ENCODE measurements around the gene ISM1. TPM values are rescaled to one million over a fixed set of nuclear protein-coding genes. Genes with fewer than 3 reads are reported as not detected.

The ISM1 gene
- total and polyA plus RNA-seq, 2 donors (not counting 3 experiments of a cell fraction or from before 2014, with no cell fraction given): not detected

DNA sequence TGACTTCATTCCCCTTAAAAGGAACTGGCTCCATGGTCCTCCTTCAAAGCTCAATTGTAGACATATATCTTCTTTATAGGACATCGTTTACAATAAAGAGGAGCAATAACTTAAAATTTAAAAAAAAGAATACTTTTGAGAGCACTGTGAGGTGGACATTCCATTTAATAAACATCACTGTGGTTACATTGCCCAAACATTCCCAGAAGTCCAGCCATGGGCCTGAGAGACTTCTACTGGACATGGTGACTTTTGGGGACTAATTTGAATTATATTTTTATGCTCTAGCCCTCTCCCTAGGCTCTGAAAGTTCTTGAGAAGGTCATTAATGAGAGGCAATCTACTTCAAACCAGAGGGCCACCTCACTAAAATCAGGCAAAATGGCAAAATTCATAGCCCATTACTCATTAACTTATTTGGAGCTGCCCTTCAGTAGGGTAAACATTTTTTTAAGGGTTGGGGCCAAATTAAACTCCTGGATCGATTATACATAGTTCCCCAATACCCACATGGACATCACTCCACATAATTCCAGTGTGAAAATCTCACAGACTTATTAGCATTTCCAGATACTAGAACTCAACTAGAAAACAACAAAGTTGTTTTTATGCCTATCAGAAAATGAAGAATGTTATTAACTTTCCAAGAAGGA lies 17.1 kb downstream of the ISM1 start:
- intact Hi-C loops (cut with micrococcal nuclease) (no loop called here), dilution Hi-C loops (cut with MboI; ENCODE audit: extremely low pct_ligation_motif_present, low sequenced_read_pairs) (no loop called here)
- POLR2A ChIA-PET: no interaction called here
- Histone ChIP-seq H3K9ac (replicated peaks; ENCODE audit: extremely low read depth, insufficient read depth, low read length) (no peak overlapping the region), H3K27me3 (ENCODE audit: control insufficient read depth in 2 of 2, insufficient read depth in 2 of 2, low read length in 2 of 2) (peaks cover 5 to 30% of the 10 kb centered on the region in 2 experiments), H3K36me3 (ENCODE audit: control insufficient read depth in 2 of 2, extremely low read depth in 1 of 2, insufficient read depth in 2 of 2, low read length in 2 of 2) (no peaks in the 10 kb centered on the region), H3K4me3 (replicated peaks in 1 of 3; ENCODE audit: insufficient read depth in 1 of 3, low read depth in 1 of 3, low read length in 3 of 3) (no peak overlapping the region), H3K9me3 (replicated peaks; ENCODE audit: control insufficient read depth, insufficient read depth, low read length) (no peaks in the 10 kb centered on the region), H3K27ac (ENCODE audit: insufficient read depth, low read depth, low read length) (no peak overlapping the region), H3K9me1 (replicated peaks; ENCODE audit: control insufficient read depth, extremely low read depth, insufficient read depth, low read length) (no peaks in the 10 kb centered on the region), H3K4me1 (ENCODE audit: control insufficient read depth, extremely low read depth, insufficient read depth, low read length) (no peaks in the 10 kb centered on the region), H4K20me1 (replicated peaks; ENCODE audit: control insufficient read depth, extremely low read depth, insufficient read depth, low read length) (no peaks in the 10 kb centered on the region), H3K4me2 (ENCODE audit: insufficient read depth, low read length) (no peak overlapping the region), H2AFZ (ENCODE audit: low read depth, low read length) (no peak overlapping the region), H3K79me2 (ENCODE audit: control insufficient read depth, insufficient read depth, low read length) (no peaks in the 10 kb centered on the region)
- DNase-seq (ENCODE audit: low read depth, low spot score) (no peak), FAIRE-seq (no peak)
- TF ChIP-seq CTCF (IDR thresholded peaks at IDR 0.05; ENCODE audit: extremely low read depth in 1 of 2, insufficient read depth in 1 of 2, low read depth in 1 of 2, low read length in 2 of 2): no peak
- TF ChIP-seq GATA2 (IDR thresholded peaks at IDR 0.05; ENCODE audit: insufficient read depth, insufficient read length, low read depth, low read length): no peak
- no peak for TF ChIP-seq JUN (IDR thresholded peaks at IDR 0.05; ENCODE audit: borderline replicate concordance, insufficient read depth, insufficient read length, low read depth)
- TF ChIP-seq POLR2A (IDR thresholded peaks at IDR 0.05; ENCODE audit: low read depth, low read length): no peak
- no peak for TF ChIP-seq FOS (IDR thresholded peaks at IDR 0.05; ENCODE audit: borderline replicate concordance, insufficient read depth, low read length)
- no peak for TF ChIP-seq MYC (IDR thresholded peaks at IDR 0.05; ENCODE audit: low read depth, low read length)
- TF ChIP-seq EZH2 (IDR thresholded peaks at IDR 0.05; ENCODE audit: borderline replicate concordance, low read depth, low read length, severe bottlenecking): no peak
- TF ChIP-seq MAX (IDR thresholded peaks at IDR 0.05; ENCODE audit: insufficient read depth, insufficient read length): no peak
- TF ChIP-seq POLR2AphosphoS5 (IDR thresholded peaks at IDR 0.05; ENCODE audit: insufficient read depth, low read depth, low read length): no peak
- CTCF ChIA-PET: interaction anchor here (1.5 kb wide), 1 partner anchor 24 kb away, joined by 3 read pairs; no protein-coding TSS in a partner anchor
- BruUV-seq (replicated peaks): no TSS peak

Data from endothelial cell of umbilical vein (primary cell).